ENCODE measurements around the gene GBP5.
"Not testable (repeated sequence)": the region's sequence is repeated elsewhere in the genome, so short reads cannot be mapped to it uniquely, and the experiment has no call there.

The GBP5 gene

DNA sequence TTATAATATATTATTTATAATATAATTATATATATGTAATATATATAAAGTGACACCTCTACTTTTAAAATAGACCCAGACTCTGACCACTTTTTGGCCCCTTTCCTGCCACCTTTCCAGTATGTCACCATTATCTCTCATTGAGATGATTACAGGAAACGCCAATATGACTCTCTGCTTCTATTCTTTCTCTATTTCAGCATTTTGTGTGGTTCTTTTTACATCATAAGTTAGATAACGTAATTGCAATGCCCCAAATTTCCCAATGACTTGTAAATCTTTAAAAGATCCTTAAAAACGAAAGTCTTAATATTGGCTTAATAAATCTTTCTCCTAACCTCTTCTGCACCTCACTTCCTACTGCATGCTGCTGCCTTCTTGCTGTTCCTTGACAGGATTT, 8.1 kb upstream of the GBP5 start:
- DNase-seq: no peak

GRCh38 chr1:89279011-89279466, 6.4 kb upstream of the GBP5 start:
- no peak for DNase-seq

GRCh38 chr1:89277725-89278124, 5.1 kb upstream of the GBP5 start:
- no peak for DNase-seq

GRCh38 chr1:89276690-89277089, 4.0 kb upstream of the GBP5 start:
- DNase-seq: no peak

DNA sequence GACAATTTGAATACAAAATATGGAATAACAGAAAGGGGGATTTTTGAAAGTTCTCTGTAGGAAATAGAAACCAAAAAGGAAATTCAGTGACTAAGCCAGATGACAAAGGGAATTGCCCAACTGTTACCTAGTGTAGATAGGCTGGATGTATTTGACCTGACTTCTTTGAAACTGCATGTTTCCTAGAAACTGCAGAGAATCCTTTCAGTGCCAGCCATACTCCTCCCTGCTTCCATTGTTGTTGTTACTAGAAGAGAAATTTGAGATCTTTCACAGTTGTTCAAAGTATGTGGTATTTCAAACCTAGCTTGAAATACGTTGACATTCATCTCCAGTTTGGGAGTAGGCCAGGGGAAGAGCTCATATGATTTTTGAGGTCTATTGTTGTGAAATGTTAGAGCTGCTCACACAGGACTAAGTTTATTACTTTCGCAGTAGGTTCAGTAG, 1.8 kb upstream of the GBP5 start:
- no peak for DNase-seq

- no peak for DNase-seq
Measured at GRCh38 chr1:89273324-89273778, 691 bp upstream of the GBP5 start.

DNA sequence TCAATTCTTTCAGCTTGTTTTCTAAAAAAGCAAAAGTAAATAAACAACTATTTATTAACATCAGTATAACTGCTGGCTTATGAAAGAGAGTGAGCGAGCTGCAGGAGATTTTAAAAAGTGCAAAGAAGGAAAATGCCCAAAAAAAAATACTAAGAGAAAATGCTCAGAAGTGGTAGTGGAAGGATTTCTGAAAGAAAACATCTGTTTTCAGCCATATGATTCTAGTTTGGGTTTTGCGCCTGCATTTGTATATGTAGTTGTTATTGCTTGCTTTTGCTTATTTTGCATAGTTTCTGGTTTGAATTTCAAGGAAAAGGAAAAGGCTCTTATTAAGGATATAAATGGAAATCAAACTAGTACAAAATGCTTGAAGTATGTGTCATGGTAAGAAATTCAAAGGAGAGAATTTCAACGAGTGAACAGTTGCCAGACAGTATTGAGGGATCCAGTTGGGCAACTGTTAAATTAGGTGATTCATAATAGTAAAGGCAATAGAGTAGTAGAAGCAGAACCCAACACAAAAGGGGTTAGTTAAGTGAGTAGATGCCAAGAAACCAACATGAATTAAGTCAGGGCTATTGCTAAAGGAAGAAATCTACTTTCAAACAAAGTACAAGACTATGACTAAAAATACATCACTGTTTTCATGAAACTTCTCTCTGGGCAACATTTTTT, 1.2 kb downstream of the GBP5 start:
- DNase-seq: no peak

- no peak for DNase-seq
Measured at GRCh38 chr1:89270423-89270822, 2.2 kb downstream of the GBP5 start.

DNA sequence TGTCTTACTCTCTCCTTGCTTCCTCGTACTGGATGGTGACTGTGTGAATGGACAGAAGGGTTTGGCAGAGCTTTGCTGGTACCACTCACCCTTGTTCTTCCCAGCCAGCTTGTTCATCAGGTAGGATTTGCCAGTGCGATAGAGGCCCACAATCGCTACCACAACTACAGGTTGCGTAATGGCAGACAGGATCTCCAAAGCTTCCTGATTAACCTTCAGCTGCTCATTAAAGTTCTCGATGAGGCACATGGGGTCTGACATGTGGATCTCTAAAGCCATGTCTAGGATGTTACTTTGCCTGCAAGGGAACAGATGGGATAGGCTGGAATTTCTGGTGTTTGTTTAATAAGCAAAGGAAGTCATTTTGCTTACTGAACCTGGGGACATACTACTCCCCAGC, 3.4 kb downstream of the GBP5 start:
- DNase-seq: no peak

GRCh38 chr1:89262643-89263042, 10.0 kb downstream of the GBP5 start:
- DNase-seq: no peak

GRCh38 chr1:89261926-89262515, 10.6 kb downstream of the GBP5 start:
- no peak for DNase-seq

- DNase-seq: no peak
Measured at GRCh38 chr1:89260566-89261255, 11.9 kb downstream of the GBP5 start.

GRCh38 chr1:89260042-89260441, 12.6 kb downstream of the GBP5 start:
- DNase-seq: no peak

DNA sequence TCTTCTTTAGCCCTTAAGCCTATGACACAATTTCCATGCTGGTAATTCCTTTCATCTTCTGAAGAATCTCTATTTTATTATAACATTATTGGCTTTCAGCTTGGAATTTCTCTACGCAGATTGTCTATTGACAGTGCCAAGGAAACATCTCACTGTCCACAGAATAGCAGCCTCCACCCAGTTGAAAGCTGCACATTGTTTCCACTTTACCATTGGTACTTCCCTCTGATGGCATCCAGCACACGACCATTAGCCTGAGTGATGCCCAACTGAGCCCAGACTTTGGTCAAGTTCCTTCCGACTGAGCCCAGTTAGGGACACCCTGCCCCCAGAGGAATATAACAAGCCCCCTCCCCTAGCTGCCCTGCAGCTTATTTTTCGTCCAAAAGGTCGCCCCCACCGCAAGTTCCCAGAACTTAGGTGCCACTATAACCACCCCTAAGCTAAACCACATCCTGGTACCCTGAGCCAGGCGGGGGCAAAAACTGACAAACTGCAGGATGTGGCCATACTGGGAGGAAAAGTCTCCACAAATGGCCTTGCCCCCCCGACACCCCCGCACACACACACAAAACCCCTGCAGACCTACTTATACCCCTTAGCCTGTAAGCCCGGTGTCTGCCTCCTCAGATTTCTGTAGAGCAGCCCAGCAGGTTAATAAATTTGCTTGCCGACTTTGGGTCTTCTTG, 13.2 kb downstream of the GBP5 start:
- no peak for DNase-seq

DNA sequence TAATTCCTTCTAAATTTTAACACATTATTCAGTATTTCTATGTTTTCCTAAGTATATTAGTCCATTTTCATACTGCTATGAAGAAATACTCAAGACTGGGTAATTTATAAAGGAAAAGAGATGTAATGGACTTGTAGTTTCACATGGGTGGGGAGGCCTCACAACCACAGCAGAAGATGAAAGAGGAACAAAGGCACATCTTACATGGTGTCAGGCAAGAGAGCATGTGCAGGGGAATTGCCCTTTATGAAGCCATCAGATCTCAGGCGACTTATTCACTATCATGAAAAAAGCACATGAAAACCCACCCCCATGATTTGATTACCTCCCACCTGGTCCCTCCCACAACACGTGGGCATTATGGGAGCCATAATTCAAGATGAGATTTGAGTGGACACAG, 15.6 kb downstream of the GBP5 start:
- no peak for DNase-seq

DNA sequence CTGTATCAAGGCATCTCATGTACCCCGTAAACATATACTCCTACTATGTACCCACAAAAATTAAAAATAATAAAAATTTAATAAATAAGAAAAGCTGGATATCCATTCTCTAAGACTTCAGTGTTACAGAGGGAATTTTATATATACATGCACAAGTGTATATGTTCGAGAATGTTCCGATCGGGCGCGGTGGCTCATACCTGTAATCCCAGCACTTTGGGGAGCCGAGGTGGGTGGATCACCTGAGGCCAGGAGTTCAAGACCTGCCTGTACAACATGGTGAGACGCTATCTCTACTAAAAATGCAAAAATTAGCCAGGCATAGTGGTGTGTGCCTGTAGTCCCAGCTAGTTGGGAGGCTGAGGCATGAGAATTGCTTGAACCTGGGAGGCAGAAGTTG, 17.1 kb downstream of the GBP5 start:
- not testable (repeated sequence) for DNase-seq

DNA sequence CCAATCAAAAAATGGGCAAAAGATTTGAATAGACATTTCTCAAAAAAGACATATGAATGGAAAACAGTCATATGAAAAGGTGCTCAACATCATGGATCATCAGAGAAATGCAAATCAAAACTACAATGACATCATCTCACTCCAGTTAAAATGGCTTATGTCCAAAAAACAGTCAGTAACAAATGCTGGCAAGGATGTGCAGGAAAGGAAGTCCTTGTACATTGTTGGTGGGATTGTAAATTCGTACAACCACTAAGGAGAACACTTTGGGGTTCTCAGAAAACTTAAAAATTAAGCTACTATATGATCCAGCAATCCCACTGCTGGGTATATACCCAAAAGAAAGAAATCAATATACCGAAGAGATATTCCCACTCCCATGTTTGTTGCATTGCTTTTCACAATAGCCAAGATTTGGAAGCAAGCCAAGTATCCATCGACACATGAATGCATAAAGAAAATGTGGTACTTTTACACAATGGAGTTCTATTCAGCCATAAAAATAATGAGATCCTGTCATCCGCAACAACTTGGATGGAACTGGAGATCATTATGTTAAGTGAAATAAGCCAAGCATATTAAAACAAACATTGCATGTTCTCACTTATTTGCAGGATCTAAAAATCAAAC, 17.9 kb downstream of the GBP5 start:
- no peak for DNase-seq

DNA sequence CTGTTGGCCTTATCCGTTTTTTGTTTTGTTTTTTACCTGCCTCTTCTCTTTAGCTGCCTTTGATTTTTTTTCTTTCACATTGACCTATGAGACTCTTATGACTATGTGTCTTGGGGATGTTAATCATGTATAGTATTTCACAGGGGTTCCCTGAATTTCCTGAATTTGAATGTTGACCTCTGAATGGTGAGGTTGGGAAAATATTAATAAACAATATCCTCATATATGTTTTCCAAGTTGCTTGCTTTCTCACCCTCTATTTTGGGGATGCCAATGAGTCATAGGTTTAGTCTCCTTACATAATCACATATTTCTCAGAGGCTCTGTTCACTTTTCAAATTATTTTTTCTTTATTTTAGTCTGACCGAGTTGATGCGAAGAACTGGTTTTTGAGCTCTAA, 29.6 kb downstream of the GBP5 start:
- no peak for DNase-seq
